COR-L47 (cell line): ENCODE data around the gene INPP5A.
A peak's percentile ranks its signal among the peaks of the same experiment; 100 is the strongest.
"Not testable (repeated sequence)": the region's sequence is repeated elsewhere in the genome, so short reads cannot be mapped to it uniquely, and the experiment has no call there.

Experiments used
- DNase-seq: peaks from one replicate; lab custom pipeline; 2025; lab: John Stamatoyannopoulos, UW

The INPP5A gene

GRCh38 chr10:132770061-132771021, 232.8 kb downstream of the INPP5A start:
- no peak for DNase-seq

- DNase-seq, result not testable (repeated sequence)
Observed at GRCh38 chr10:132772816-132773215, 235.2 kb downstream of the INPP5A start.

GRCh38 chr10:132774181-132774901, 236.8 kb downstream of the INPP5A start:
- no peak for DNase-seq

- DNase-seq, result peak; percentile 46
Observed at GRCh38 chr10:132774902-132775863, 237.6 kb downstream of the INPP5A start.

GRCh38 chr10:132776186-132776585, 238.6 kb downstream of the INPP5A start:
- no peak for DNase-seq

GRCh38 chr10:132776821-132777220, 239.2 kb downstream of the INPP5A start:
- DNase-seq, result no peak

GRCh38 chr10:132777441-132777840, 239.9 kb downstream of the INPP5A start:
- no peak for DNase-seq

GRCh38 chr10:132779549-132780294, 242.1 kb downstream of the INPP5A start:
- DNase-seq, result no peak

GRCh38 chr10:132780356-132780755, 242.8 kb downstream of the INPP5A start:
- no peak for DNase-seq

- no peak for DNase-seq
Observed at GRCh38 chr10:132781556-132781955, 244.0 kb downstream of the INPP5A start.

- DNase-seq, result no peak
Observed at GRCh38 chr10:132783165-132783939, 245.8 kb downstream of the INPP5A start.

GRCh38 chr10:132783940-132784865, 246.6 kb downstream of the INPP5A start:
- no peak for DNase-seq

- no peak for DNase-seq
Observed at GRCh38 chr10:132784866-132785722, 247.5 kb downstream of the INPP5A start.

- no peak for DNase-seq
Observed at GRCh38 chr10:132785723-132786475, 248.3 kb downstream of the INPP5A start, which contains the start of gene NKX6-2. Gene NKX6-2 (minus strand): TSS chr10:132786147. CDS start chr10:132785948, 199 bp downstream.

- no peak for DNase-seq
Observed at GRCh38 chr10:132786476-132786883, 248.9 kb downstream of the INPP5A start.

GRCh38 chr10:132786884-132787494, 249.4 kb downstream of the INPP5A start:
- no peak for DNase-seq
